RPMI7951 (cell line): Measurements from ENCODE around the gene MGAT2. TPM values are rescaled to one million over a fixed set of nuclear protein-coding genes. Genes with fewer than 3 reads are reported as not detected.
"Not testable (repeated sequence)": the region's sequence is repeated elsewhere in the genome, so short reads cannot be mapped to it uniquely, and the experiment has no call there.

ENCODE experiments used
- DNase-seq: peaks from one replicate; pipeline ENCODE4 v3.0.0-alpha.2; 2012; ENCODE audit warnings: low read depth
- total RNA-seq: library from RNA; depleted of rRNA; stranded (reverse); fragments of >200 nt; shearing (Covaris generic); gene quantifications from 2 replicates; pipeline ENCODE4 v1.2.3, GENCODE V29; 2014; rRNA removed

Gene MGAT2
- total RNA-seq, 1 experiment from 2014 or later = 62.2 TPM

GRCh38 chr14:49653508-49653907, 32.9 kb downstream of the MGAT2 start:
- DNase-seq = no peak

GRCh38 chr14:49654511-49654910, 33.9 kb downstream of the MGAT2 start:
- DNase-seq = no peak

- not testable (repeated sequence) for DNase-seq
Measured at GRCh38 chr14:49657500-49657899, 36.9 kb downstream of the MGAT2 start.

DNA sequence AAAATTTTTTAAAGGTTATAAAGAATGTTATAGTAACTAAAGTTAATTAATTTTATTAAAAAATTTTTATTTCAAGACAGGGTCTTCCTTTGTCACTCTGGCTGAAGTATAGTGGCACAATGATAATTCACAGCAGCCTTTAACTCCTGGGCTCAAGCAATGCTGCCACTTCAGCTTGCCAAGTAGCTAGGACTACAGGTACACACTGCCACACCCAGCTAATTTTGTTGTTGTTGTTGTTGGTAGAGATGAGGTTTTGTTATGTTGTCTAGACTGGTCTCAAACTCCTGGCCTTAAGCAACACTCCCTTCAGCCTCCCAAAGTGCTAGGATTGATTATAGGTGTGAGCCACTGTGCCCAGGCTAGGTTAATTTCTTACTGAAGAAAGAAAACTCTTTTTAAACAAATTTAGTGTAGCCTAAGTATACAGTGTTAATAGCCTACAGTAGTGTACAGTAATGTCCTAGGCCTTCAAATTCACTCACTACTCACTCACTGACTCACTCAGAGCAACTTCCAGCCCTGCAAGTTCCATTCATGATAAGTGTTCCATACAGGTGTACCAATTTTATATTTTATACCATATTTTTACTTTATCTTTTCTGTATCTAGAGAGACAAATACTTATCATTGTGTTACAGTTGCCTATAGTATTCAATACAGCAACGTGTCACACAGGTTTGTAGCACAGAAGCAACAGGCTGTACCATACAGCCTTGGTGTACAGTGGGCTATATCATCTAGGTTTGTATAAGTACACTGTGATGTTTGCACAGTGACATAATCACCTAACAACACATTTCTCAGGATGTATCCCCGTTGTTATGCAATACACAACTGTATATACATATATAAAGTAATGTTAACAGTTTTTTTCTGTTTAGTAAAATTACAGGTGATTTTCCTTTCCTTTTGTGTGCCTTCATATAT, 39.2 kb downstream of the MGAT2 start:
- DNase-seq = no peak

GRCh38 chr14:49670475-49670874, 49.9 kb downstream of the MGAT2 start:
- DNase-seq = no peak

Other genes starting within 250 kb of the MGAT2 start
- 6,949 and 8,220 TPM in 2 replicates for gene RPS29, start 34.4 kb upstream of the MGAT2 start, total RNA-seq
- 40.1 and 47.7 TPM in 2 replicates for gene LRR1, start 21.9 kb upstream of the MGAT2 start, total RNA-seq
- 287 and 313 TPM in 2 replicates for gene RPL36AL, start 173 bp upstream of the MGAT2 start, total RNA-seq
- gene DNAAF2, start 14.4 kb downstream of the MGAT2 start, total RNA-seq = 11.7 and 12.1 TPM in 2 replicates
- gene POLE2, start 67.4 kb downstream of the MGAT2 start, total RNA-seq = 55.1 and 56.2 TPM in 2 replicates
- gene KLHDC1, start 72.3 kb downstream of the MGAT2 start, total RNA-seq = 1.5 and 1.6 TPM in 2 replicates
- gene KLHDC2, start 147.4 kb downstream of the MGAT2 start, total RNA-seq = 56.1 and 58.5 TPM in 2 replicates
- gene NEMF, start 232.0 kb downstream of the MGAT2 start, total RNA-seq = 31.4 and 49.5 TPM in 2 replicates